K562 (cell line): ENCODE results near the gene FAM169A. TPM values are rescaled to one million over a fixed set of nuclear protein-coding genes. Genes with fewer than 3 reads are reported as not detected.

Experiments
- ATAC-seq: fragments of 200-7000 bp; cut with Tn5 transposase; 3 replicates; pipeline ENCODE4 v1.9.1; 2020; ENCODE audit warnings: moderate library complexity
- BruUV-seq: library from RNA; stranded (reverse); fragments of 400-500 nt; replicated peaks from 2 replicates; lab custom pipeline; 2021; lab: Mats Ljungman, UMichigan
- CTCF ChIA-PET: fragments of 300-600 bp; formaldehyde crosslinking; extraction: SDS; loops from one replicate; lab custom pipeline; 2021; ENCODE audit warnings: low intra/inter-chr PET ratio; lab: Yijun Ruan, JAX
- POLR2A ChIA-PET: fragments of 300-600, 350-650 bp; sonication (Branson Sonifier 250); formaldehyde crosslinking; extraction: SDS; loops from one replicate; lab custom pipeline; 2021; ENCODE audit warnings: antibody characterized with exemption, inconsistent platforms; lab: Yijun Ruan, JAX
- DNase-seq, 4 experiments: peaks; one replicate each; pipeline versions ENCODE4 v3.0.0 to v3.0.0-alpha.2; 2011 to 2018; ENCODE audit warnings: low spot score in 3 of 4, mixed read lengths in 3 of 4; ENCODE audit errors: extremely low read depth in 1 of 4
- FAIRE-seq: peaks from 2 replicates; lab custom pipeline; 2011; peaks lifted over from hg19 to GRCh38; lab: Jason Lieb, UNC
- H2AFZ ChIP-seq: 2 replicates; pipeline ENCODE4 v1.6.0; 2011; ENCODE audit warnings: low read depth, low read length, control low read depth, inconsistent platforms
- H3K27ac ChIP-seq: fragments of 200-600 bp; 3 replicates; pipeline ENCODE4 v1.8.0; 2011; ENCODE audit warnings: low read depth, mild to moderate bottlenecking, control low read depth, inconsistent platforms, low read length, moderate library complexity, mixed read lengths; ENCODE audit errors: extremely low read depth
- H3K27me3 ChIP-seq, 2 experiments: fragments of 300-600 bp in 1 of 2; 2 replicates in 1 of 2; 3 replicates in 1 of 2; pipeline versions ENCODE4 v1.6.0 to v1.8.0; 2011; ENCODE audit warnings: inconsistent platforms in 2 of 2, low read length in 2 of 2, mild to moderate bottlenecking in 1 of 2, mixed read lengths in 1 of 2, moderate library complexity in 1 of 2; ENCODE audit not compliant: control insufficient read depth in 2 of 2, insufficient read depth in 2 of 2
- H3K36me3 ChIP-seq: fragments of 300-600 bp; 3 replicates; pipeline ENCODE4 v1.8.0; 2011; ENCODE audit warnings: mild to moderate bottlenecking, low read length, inconsistent platforms; ENCODE audit not compliant: control insufficient read depth, insufficient read depth
- H3K4me1 ChIP-seq, 2 experiments: fragments of 200-600 bp in 1 of 2; replicated peaks in 1 of 2; 2 replicates in 1 of 2; 3 replicates in 1 of 2; pipeline versions ENCODE4 v1.5.1 to v1.8.0; 2011; ENCODE audit warnings: inconsistent platforms in 2 of 2, low read length in 2 of 2, mild to moderate bottlenecking in 1 of 2, mixed read lengths in 1 of 2, moderate library complexity in 1 of 2; ENCODE audit not compliant: control insufficient read depth in 2 of 2, insufficient read depth in 2 of 2
- H3K4me2 ChIP-seq: 2 replicates; pipeline ENCODE4 v1.6.1; 2011; ENCODE audit warnings: low read length, control low read depth, inconsistent platforms, mixed read lengths; ENCODE audit not compliant: insufficient read depth
- H3K4me3 ChIP-seq: fragments of 200-600 bp; sonication (generic), shearing (Covaris generic); 2 replicates; pipeline ENCODE4 v1.5.1; 2016; ENCODE audit warnings: control low read depth, inconsistent platforms
- H3K79me2 ChIP-seq: fragments of 200-600 bp; 3 replicates; pipeline ENCODE4 v1.8.0; 2011; ENCODE audit warnings: low read length, inconsistent platforms; ENCODE audit not compliant: control insufficient read depth, insufficient read depth
- H3K9ac ChIP-seq, 2 experiments: 2 replicates each; pipeline versions ENCODE4 v1.6.0 to v1.6.1; 2011; ENCODE audit warnings: low read depth in 2 of 2, low read length in 2 of 2, control low read depth in 1 of 2, inconsistent platforms in 1 of 2, mild to moderate bottlenecking in 1 of 2, mixed read lengths in 1 of 2; ENCODE audit not compliant: insufficient read depth in 1 of 2
- H3K9me1 ChIP-seq: one replicate; pipeline ENCODE4 v1.6.0; 2011; ENCODE audit warnings: inconsistent platforms, mild to moderate bottlenecking, low read length, moderate library complexity; ENCODE audit not compliant: control insufficient read depth, insufficient read depth
- H3K9me3 ChIP-seq: replicated peaks from 2 replicates; pipeline ENCODE4 v1.5.1; 2011; ENCODE audit warnings: low read depth, low read length, inconsistent platforms; ENCODE audit not compliant: control insufficient read depth, insufficient read depth
- H4K20me1 ChIP-seq: replicated peaks from 2 replicates; pipeline ENCODE4 v1.6.1; 2011; ENCODE audit warnings: low read length, inconsistent platforms, mixed read lengths; ENCODE audit not compliant: control insufficient read depth, insufficient read depth
- TEAD4 ChIP-seq, 2 experiments: sonication (generic) in 1 of 2; formaldehyde crosslinking in 1 of 2; IDR thresholded peaks; 2 replicates each; pipeline versions ENCODE4 v1.6.1 to v1.8.0; 2012 to 2022; ENCODE audit warnings: borderline replicate concordance in 1 of 2, inconsistent platforms in 1 of 2, low read length in 1 of 2, mild to moderate bottlenecking in 1 of 2, missing genetic modification reagents in 1 of 2
- XRCC5 ChIP-seq: fragments of 200-400 bp; formaldehyde crosslinking; IDR thresholded peaks from 2 replicates; pipeline ENCODE4 v1.6.1; 2017; ENCODE audit warnings: low read depth, mild to moderate bottlenecking, low read length
- ZNF431 ChIP-seq: sonication (generic); formaldehyde crosslinking; IDR thresholded peaks from 2 replicates; pipeline ENCODE4 v1.8.0; 2022; ENCODE audit warnings: mild to moderate bottlenecking, missing genetic modification reagents
- ZNF75A ChIP-seq: fragments of 450-650 bp; formaldehyde crosslinking; IDR thresholded peaks from 2 replicates; pipeline ENCODE4 v1.4.0; 2020; ENCODE audit warnings: mild to moderate bottlenecking
- WGBS: fragments of 100-300 bp; shearing (Covaris generic); methylation state at CpG from one replicate; pipeline ENCODE4 v1.1.6; 2016; ENCODE audit warnings: low coverage, mixed read lengths; ENCODE audit not compliant: insufficient coverage; ENCODE audit errors: missing lambda C conversion rate; 5-methylcytosine and 5-hydroxymethylcytosine counted together
- in situ Hi-C: fragments of 300-500 bp; cut with MboI; formaldehyde crosslinking; loops from 4 replicates; pipeline ENCODE4 v1.15.0; 2018; ENCODE audit warnings: inconsistent platforms, mixed read lengths
- intact Hi-C: fragments of 100-400 bp; cut with micrococcal nuclease; formaldehyde crosslinking; loops from 2 replicates; pipeline ENCODE4 v1.14.2; 2022
- polyA plus RNA-seq, 8 experiments: library from polyadenylated mRNA; depleted of rRNA in 4 of 8; stranded (reverse) in 5 of 8; unstranded in 3 of 8; fragments of >200 nt; fragmentation: Nextera tagmentation in 2 of 8; fragmentation: Illumina TruSeq in 1 of 8; extraction: Ambion mirVana in 2 of 8; extraction: Trizol in 1 of 8; gene quantifications; 2 replicates each; pipeline versions ENCODE4 v1.2.1 to v1.2.3, GENCODE V29; 2011 to 2014; ENCODE audit warnings: inconsistent platforms in 1 of 8, missing spikeins in 1 of 8
- total RNA-seq, 7 experiments: library from RNA; depleted of rRNA in 6 of 7; stranded (reverse); fragments of >200 nt in 6 of 7; fragmentation: Illumina TruSeq in 2 of 7; extraction: Trizol in 2 of 7; gene quantifications; 2 replicates each; pipeline versions ENCODE4 v1.2.1 to v1.2.3, GENCODE V29; 2011 to 2021; ENCODE audit warnings: low replicate concordance in 1 of 7
- TF ChIP-seq, protein P1 (sequence below): IDR thresholded peaks from 3 replicates; pipeline ENCODE4 v1.6.1; 2011; ENCODE audit warnings: borderline replicate concordance, mild to moderate bottlenecking, moderate library complexity; ENCODE audit not compliant: insufficient read length; ENCODE audit errors: extremely low read depth

FAM169A gene
- total and polyA plus RNA-seq, 9 of the 15 experiments (the other 6 are each of a cell fraction or from before 2014, with no cell fraction given) = 0.01 to 0.04 TPM; not detected in 7

- TF ChIP-seq, protein P1, sequence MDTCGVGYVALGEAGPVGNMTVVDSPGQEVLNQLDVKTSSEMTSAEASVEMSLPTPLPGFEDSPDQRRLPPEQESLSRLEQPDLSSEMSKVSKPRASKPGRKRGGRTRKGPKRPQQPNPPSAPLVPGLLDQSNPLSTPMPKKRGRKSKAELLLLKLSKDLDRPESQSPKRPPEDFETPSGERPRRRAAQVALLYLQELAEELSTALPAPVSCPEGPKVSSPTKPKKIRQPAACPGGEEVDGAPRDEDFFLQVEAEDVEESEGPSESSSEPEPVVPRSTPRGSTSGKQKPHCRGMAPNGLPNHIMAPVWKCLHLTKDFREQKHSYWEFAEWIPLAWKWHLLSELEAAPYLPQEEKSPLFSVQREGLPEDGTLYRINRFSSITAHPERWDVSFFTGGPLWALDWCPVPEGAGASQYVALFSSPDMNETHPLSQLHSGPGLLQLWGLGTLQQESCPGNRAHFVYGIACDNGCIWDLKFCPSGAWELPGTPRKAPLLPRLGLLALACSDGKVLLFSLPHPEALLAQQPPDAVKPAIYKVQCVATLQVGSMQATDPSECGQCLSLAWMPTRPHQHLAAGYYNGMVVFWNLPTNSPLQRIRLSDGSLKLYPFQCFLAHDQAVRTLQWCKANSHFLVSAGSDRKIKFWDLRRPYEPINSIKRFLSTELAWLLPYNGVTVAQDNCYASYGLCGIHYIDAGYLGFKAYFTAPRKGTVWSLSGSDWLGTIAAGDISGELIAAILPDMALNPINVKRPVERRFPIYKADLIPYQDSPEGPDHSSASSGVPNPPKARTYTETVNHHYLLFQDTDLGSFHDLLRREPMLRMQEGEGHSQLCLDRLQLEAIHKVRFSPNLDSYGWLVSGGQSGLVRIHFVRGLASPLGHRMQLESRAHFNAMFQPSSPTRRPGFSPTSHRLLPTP = no peak
Measured at GRCh38 chr5:74875994-74876791, 10.0 kb upstream of the FAM169A start (continued).

GRCh38 chr5:74873525-74874249 lies 7.5 kb upstream of the FAM169A start:
- WGBS = 0% methylated on average over 3 of the region's 3 CpGs
- intact Hi-C loops = no loop called here

More at GRCh38 chr5:74873525-74874249, 7.5 kb upstream of the FAM169A start:
- H3K27me3 ChIP-seq = peaks cover 0 to 4% of the 10 kb centered on the region in 2 experiments; a peak in 1 of 5 replicates
- DNase-seq = no peak
- no peaks in the 10 kb centered on the region for H4K20me1 ChIP-seq
- no peak overlapping the region for H3K9ac ChIP-seq
- POLR2A ChIA-PET = no interaction called here
- TF ChIP-seq TEAD4 (IDR thresholded peaks at IDR 0.05; ENCODE audit: low read length) (no peak), TEAD4 (CRISPR knock-in tag; IDR thresholded peaks at IDR 0.05; ENCODE audit: borderline replicate concordance) (no peak), ZNF431 (CRISPR knock-in tag) (peak; percentile 79), XRCC5 (no peak), ZNF75A (CRISPR knock-in tag) (no peak)
- CTCF ChIA-PET = no interaction called here
- no peaks in the 10 kb centered on the region for H3K36me3 ChIP-seq
- H3K27ac ChIP-seq = no peak overlapping the region
- in situ Hi-C loops = no loop called here
- H3K4me1 ChIP-seq = no peaks in the 10 kb centered on the region; a peak in 1 of 5 replicates
- ATAC-seq = no peak
- no TSS peak for BruUV-seq
- no peaks in the 10 kb centered on the region for H3K79me2 ChIP-seq
- H3K9me1 ChIP-seq = no peaks in the 10 kb centered on the region
- no peaks in the 10 kb centered on the region for H3K9me3 ChIP-seq
- no peak overlapping the region for H3K4me3 ChIP-seq
- no peak overlapping the region for H3K4me2 ChIP-seq
- FAIRE-seq = no peak
- H2AFZ ChIP-seq = no peak overlapping the region
